Liver (tissue), 9 donors: ENCODE data around the gene ASTN1. TPM values are rescaled to one million over a fixed set of nuclear protein-coding genes. Genes with fewer than 3 reads are reported as not detected.

Experiments
- DNase-seq: peaks from one replicate; pipeline ENCODE4 v3.0.0-alpha.2; 2017; ENCODE audit warnings: low spot score
- H3K27ac ChIP-seq, 2 donors: one replicate each; pipeline ENCODE4 v1.7.0; 2013; ENCODE audit warnings: inconsistent platforms in 2 of 2, low read length in 2 of 2, control low read depth in 1 of 2, low read depth in 1 of 2, mild to moderate bottlenecking in 1 of 2
- H3K27me3 ChIP-seq, 4 donors: one replicate each; pipeline versions ENCODE4 v1.6.1 to v1.7.0; 2013; ENCODE audit warnings: low read length in 3 of 4, inconsistent platforms in 1 of 4, mild to moderate bottlenecking in 1 of 4, moderate library complexity in 1 of 4; ENCODE audit not compliant: control insufficient read depth in 4 of 4, insufficient read depth in 4 of 4
- H3K36me3 ChIP-seq, 4 donors: one replicate each; pipeline versions ENCODE4 v1.6.1 to v1.7.0; 2013; ENCODE audit warnings: low read length in 3 of 4, mild to moderate bottlenecking in 3 of 4, low read depth in 1 of 4, moderate library complexity in 1 of 4; ENCODE audit not compliant: control insufficient read depth in 4 of 4, insufficient read depth in 3 of 4
- H3K4me1 ChIP-seq, 4 donors: one replicate each; pipeline versions ENCODE4 v1.6.1 to v1.7.0; 2013; ENCODE audit warnings: low read length in 3 of 4, mild to moderate bottlenecking in 3 of 4, moderate library complexity in 1 of 4; ENCODE audit not compliant: control insufficient read depth in 4 of 4, insufficient read depth in 4 of 4
- H3K4me3 ChIP-seq, 3 donors: one replicate each; pipeline versions ENCODE4 v1.6.1 to v1.7.0; 2013; ENCODE audit warnings: low read length in 3 of 3, control low read depth in 1 of 3, low read depth in 1 of 3, mild to moderate bottlenecking in 1 of 3
- H3K9ac ChIP-seq, 2 donors: one replicate each; pipeline ENCODE4 v1.7.0; 2013; ENCODE audit warnings: low read length in 2 of 2, mild to moderate bottlenecking in 2 of 2, moderate library complexity in 2 of 2, control low read depth in 1 of 2, low read depth in 1 of 2
- H3K9me3 ChIP-seq, 4 donors: one replicate each; pipeline versions ENCODE4 v1.6.1 to v1.7.0; 2013; ENCODE audit warnings: low read length in 3 of 4; ENCODE audit not compliant: control insufficient read depth in 4 of 4
- FOXA1 ChIP-seq: IDR thresholded peaks from 2 replicates; pipeline ENCODE4 v1.6.1; 2016; ENCODE audit warnings: antibody characterized with exemption
- FOXA2 ChIP-seq: IDR thresholded peaks from 2 replicates; pipeline ENCODE4 v1.6.1; 2016; ENCODE audit warnings: antibody characterized with exemption
- GABPA ChIP-seq, 2 donors: IDR thresholded peaks in 1 of 2; conservative IDR thresholded peaks in 1 of 2; 2 replicates each; pipeline ENCODE4 v1.6.1; 2016; ENCODE audit warnings: antibody characterized with exemption in 2 of 2, mild to moderate bottlenecking in 1 of 2, moderate library complexity in 1 of 2
- HNF4A ChIP-seq, 2 donors: conservative IDR thresholded peaks; 2 replicates each; pipeline ENCODE4 v1.6.1; 2016; ENCODE audit warnings: antibody characterized with exemption in 2 of 2, mild to moderate bottlenecking in 2 of 2
- HNF4G ChIP-seq: IDR thresholded peaks from 2 replicates; pipeline ENCODE4 v1.6.1; 2016; ENCODE audit warnings: antibody characterized with exemption
- JUND ChIP-seq, 2 donors: IDR thresholded peaks; 2 replicates each; pipeline ENCODE4 v1.6.1; 2016; ENCODE audit warnings: antibody characterized with exemption in 2 of 2
- NR2F2 ChIP-seq: IDR thresholded peaks from 2 replicates; pipeline ENCODE4 v1.6.1; 2016; ENCODE audit warnings: antibody characterized with exemption
- RAD21 ChIP-seq, 2 donors: IDR thresholded peaks; 2 replicates each; pipeline ENCODE4 v1.6.1; 2016; ENCODE audit warnings: antibody characterized with exemption in 2 of 2, mild to moderate bottlenecking in 2 of 2
- RXRA ChIP-seq, 2 donors: IDR thresholded peaks; 2 replicates each; pipeline ENCODE4 v1.6.1; 2017 to 2018; ENCODE audit warnings: antibody characterized with exemption in 2 of 2, mild to moderate bottlenecking in 1 of 2
- SP1 ChIP-seq: IDR thresholded peaks from 2 replicates; pipeline ENCODE4 v1.6.1; 2018; ENCODE audit warnings: antibody characterized with exemption, mild to moderate bottlenecking
- TAF1 ChIP-seq: conservative IDR thresholded peaks from 2 replicates; pipeline ENCODE4 v1.6.1; 2016; ENCODE audit warnings: antibody characterized with exemption, mild to moderate bottlenecking
- YY1 ChIP-seq: IDR thresholded peaks from 2 replicates; pipeline ENCODE4 v1.6.1; 2016; ENCODE audit warnings: antibody characterized with exemption, mild to moderate bottlenecking
- WGBS: extraction: QIAGEN DNeasy Blood & Tissue Kit; methylation state at CpG from one replicate; pipeline ENCODE4 v1.1.7; 2013; 5-methylcytosine and 5-hydroxymethylcytosine counted together
- polyA plus RNA-seq, 2 donors: library from polyadenylated mRNA; stranded (reverse) in 1 of 2; unstranded in 1 of 2; fragments of 200-250 nt in 1 of 2; fragments of >200 nt in 1 of 2; fragmentation: Nextera tagmentation in 1 of 2; extraction: Ambion mirVana in 1 of 2; gene quantifications; one replicate each; pipeline versions ENCODE4 v1.2.1 to v1.2.3, GENCODE V29; 2013 to 2015
- total RNA-seq, 2 donors: library from RNA; depleted of rRNA; stranded (reverse); fragments of >200 nt; gene quantifications; one replicate each; pipeline ENCODE4 v1.2.3, GENCODE V29; 2014
- TF ChIP-seq, protein P1 (sequence below): IDR thresholded peaks from 2 replicates; pipeline ENCODE4 v1.6.1; 2016; ENCODE audit warnings: antibody characterized with exemption
- TF ChIP-seq, protein P2 (sequence below): IDR thresholded peaks from 2 replicates; pipeline ENCODE4 v1.6.1; 2016; ENCODE audit warnings: antibody characterized with exemption
- TF ChIP-seq, protein P3 (sequence below): IDR thresholded peaks from 2 replicates; pipeline ENCODE4 v1.6.1; 2016; ENCODE audit warnings: antibody characterized with exemption
- TF ChIP-seq, protein P4 (sequence below): IDR thresholded peaks from 2 replicates; pipeline ENCODE4 v1.6.1; 2016; ENCODE audit warnings: antibody characterized with exemption, mild to moderate bottlenecking
- TF ChIP-seq, protein P5 (sequence below): fragments of 150-350 bp; IDR thresholded peaks from 2 replicates; pipeline ENCODE4 v1.5.1; 2017; ENCODE audit warnings: improper control_type of control experiment, low read depth, low read length; ENCODE audit not compliant: missing input control
- donor health status: healthy.
- donor health status: healthy.
- donor health status: healthy.
- donor health status: healthy.
- donor health status: healthy.

ASTN1 gene
- total and polyA plus RNA-seq, 4 donors, result 0.10 to 0.28 (median 0.18) TPM

DNA sequence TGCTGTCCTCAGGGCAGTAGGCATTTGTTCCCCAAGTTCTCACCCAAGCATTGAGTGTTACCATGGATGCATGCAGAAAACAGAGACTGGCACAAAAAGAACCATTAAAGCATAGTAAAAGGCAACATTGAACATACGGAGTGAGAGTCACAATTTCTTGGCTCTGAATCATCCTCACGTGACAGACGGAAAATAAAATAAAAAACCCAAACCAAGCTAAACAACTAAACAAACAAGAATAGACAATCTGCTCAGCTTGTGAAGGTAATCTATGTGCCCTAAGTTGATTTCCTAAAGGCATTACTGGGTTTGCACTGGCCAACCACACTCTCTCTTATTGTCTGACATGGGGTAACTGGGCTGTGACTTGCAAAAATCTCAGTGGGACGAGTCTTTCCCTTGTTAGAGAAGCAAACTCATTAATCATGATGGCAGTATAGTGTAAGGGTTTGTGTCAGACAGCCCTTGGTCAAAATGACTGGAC is 306.0 kb downstream of the ASTN1 start:
- H3K4me3 ChIP-seq, result no peak overlapping the region
- H3K36me3 ChIP-seq, result no peaks in the 10 kb centered on the region
- H3K9ac ChIP-seq, result no peak overlapping the region
- no peaks in the 10 kb centered on the region for H3K4me1 ChIP-seq
- H3K27ac ChIP-seq, result no peak overlapping the region
- H3K27me3 ChIP-seq, result no peaks in the 10 kb centered on the region
- WGBS, result 66% methylated on average over 4 of the region's 4 CpGs
- H3K9me3 ChIP-seq, result no peaks in the 10 kb centered on the region
- TF ChIP-seq FOXA1 (no peak), FOXA2 (no peak), RAD21 (IDR thresholded peaks at IDR 0.05) (no peak), GABPA (IDR thresholded peaks at IDR 0.05 in 1 of 2, conservative IDR thresholded peaks at IDR 0.05 in 1 of 2) (no peak), NR2F2 (no peak), JUND (IDR thresholded peaks at IDR 0.05) (no peak), RXRA (IDR thresholded peaks at IDR 0.05) (no peak), HNF4G (no peak), YY1 (no peak), SP1 (no peak)
- TF ChIP-seq, protein P1, sequence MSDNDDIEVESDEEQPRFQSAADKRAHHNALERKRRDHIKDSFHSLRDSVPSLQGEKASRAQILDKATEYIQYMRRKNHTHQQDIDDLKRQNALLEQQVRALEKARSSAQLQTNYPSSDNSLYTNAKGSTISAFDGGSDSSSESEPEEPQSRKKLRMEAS, result no peak
- TF ChIP-seq, protein P2, sequence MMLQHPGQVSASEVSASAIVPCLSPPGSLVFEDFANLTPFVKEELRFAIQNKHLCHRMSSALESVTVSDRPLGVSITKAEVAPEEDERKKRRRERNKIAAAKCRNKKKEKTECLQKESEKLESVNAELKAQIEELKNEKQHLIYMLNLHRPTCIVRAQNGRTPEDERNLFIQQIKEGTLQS, result no peak
- TF ChIP-seq, protein P3, sequence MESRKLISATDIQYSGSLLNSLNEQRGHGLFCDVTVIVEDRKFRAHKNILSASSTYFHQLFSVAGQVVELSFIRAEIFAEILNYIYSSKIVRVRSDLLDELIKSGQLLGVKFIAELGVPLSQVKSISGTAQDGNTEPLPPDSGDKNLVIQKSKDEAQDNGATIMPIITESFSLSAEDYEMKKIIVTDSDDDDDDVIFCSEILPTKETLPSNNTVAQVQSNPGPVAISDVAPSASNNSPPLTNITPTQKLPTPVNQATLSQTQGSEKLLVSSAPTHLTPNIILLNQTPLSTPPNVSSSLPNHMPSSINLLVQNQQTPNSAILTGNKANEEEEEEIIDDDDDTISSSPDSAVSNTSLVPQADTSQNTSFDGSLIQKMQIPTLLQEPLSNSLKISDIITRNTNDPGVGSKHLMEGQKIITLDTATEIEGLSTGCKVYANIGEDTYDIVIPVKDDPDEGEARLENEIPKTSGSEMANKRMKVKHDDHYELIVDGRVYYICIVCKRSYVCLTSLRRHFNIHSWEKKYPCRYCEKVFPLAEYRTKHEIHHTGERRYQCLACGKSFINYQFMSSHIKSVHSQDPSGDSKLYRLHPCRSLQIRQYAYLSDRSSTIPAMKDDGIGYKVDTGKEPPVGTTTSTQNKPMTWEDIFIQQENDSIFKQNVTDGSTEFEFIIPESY, result no peak
- TF ChIP-seq, protein P4, sequence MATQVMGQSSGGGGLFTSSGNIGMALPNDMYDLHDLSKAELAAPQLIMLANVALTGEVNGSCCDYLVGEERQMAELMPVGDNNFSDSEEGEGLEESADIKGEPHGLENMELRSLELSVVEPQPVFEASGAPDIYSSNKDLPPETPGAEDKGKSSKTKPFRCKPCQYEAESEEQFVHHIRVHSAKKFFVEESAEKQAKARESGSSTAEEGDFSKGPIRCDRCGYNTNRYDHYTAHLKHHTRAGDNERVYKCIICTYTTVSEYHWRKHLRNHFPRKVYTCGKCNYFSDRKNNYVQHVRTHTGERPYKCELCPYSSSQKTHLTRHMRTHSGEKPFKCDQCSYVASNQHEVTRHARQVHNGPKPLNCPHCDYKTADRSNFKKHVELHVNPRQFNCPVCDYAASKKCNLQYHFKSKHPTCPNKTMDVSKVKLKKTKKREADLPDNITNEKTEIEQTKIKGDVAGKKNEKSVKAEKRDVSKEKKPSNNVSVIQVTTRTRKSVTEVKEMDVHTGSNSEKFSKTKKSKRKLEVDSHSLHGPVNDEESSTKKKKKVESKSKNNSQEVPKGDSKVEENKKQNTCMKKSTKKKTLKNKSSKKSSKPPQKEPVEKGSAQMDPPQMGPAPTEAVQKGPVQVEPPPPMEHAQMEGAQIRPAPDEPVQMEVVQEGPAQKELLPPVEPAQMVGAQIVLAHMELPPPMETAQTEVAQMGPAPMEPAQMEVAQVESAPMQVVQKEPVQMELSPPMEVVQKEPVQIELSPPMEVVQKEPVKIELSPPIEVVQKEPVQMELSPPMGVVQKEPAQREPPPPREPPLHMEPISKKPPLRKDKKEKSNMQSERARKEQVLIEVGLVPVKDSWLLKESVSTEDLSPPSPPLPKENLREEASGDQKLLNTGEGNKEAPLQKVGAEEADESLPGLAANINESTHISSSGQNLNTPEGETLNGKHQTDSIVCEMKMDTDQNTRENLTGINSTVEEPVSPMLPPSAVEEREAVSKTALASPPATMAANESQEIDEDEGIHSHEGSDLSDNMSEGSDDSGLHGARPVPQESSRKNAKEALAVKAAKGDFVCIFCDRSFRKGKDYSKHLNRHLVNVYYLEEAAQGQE, result no peak
- no peak for DNase-seq

DNA sequence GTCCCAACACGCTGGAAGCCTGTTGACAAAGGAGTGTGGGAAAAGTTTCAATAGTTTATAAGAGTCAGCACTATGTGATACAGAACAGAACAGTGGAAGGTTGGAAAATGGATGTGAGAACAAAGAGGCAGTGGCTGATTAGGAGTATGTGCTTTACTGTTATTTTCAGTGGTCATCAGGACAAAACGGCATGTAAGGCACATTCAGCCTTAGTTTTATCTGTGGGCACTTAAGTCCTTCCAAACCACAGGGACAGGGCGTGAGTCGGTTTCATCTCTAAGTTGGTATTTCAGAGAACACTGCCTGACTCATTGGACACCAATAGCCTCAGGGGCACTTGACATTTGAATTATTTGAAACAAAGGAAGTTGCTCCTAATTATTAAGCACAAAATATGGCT is 306.9 kb downstream of the ASTN1 start:
- Histone ChIP-seq H3K4me1 (no peaks in the 10 kb centered on the region), H3K27me3 (no peaks in the 10 kb centered on the region), H3K4me3 (no peak overlapping the region), H3K36me3 (no peaks in the 10 kb centered on the region), H3K9me3 (no peaks in the 10 kb centered on the region), H3K9ac (no peak overlapping the region), H3K27ac (no peak overlapping the region)
- TF ChIP-seq FOXA2 (no peak), SP1 (no peak), HNF4A (conservative IDR thresholded peaks at IDR 0.05) (no peak), TAF1 (no peak), FOXA1 (no peak), RXRA (IDR thresholded peaks at IDR 0.05) (no peak), JUND (IDR thresholded peaks at IDR 0.05) (no peak)
- TF ChIP-seq, protein P5, sequence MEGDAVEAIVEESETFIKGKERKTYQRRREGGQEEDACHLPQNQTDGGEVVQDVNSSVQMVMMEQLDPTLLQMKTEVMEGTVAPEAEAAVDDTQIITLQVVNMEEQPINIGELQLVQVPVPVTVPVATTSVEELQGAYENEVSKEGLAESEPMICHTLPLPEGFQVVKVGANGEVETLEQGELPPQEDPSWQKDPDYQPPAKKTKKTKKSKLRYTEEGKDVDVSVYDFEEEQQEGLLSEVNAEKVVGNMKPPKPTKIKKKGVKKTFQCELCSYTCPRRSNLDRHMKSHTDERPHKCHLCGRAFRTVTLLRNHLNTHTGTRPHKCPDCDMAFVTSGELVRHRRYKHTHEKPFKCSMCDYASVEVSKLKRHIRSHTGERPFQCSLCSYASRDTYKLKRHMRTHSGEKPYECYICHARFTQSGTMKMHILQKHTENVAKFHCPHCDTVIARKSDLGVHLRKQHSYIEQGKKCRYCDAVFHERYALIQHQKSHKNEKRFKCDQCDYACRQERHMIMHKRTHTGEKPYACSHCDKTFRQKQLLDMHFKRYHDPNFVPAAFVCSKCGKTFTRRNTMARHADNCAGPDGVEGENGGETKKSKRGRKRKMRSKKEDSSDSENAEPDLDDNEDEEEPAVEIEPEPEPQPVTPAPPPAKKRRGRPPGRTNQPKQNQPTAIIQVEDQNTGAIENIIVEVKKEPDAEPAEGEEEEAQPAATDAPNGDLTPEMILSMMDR, result no peak
- TF ChIP-seq, protein P2, result no peak
- DNase-seq, result no peak
- WGBS, result 80% methylated on average over 4 of the region's 4 CpGs
